PC-3 (cell line): ENCODE results near the gene LHX8.

ENCODE experiments used
- CTCF ChIP-seq: fragments of 300-600 bp; sonication (generic); conservative IDR thresholded peaks from 2 replicates; pipeline ENCODE4 v1.5.1; 2017; ENCODE audit warnings: antibody characterized with exemption, low read depth, mild to moderate bottlenecking, low read length
- EZH2 ChIP-seq: fragments of 300-600 bp; sonication (generic); IDR thresholded peaks from one replicate; pipeline ENCODE4 v1.6.1; 2017; ENCODE audit warnings: antibody characterized with exemption, mild to moderate bottlenecking, low read length; ENCODE audit not compliant: unreplicated experiment
- EZH2phosphoT487 ChIP-seq: fragments of 300-600 bp; sonication (generic); IDR thresholded peaks from 2 replicates; pipeline ENCODE4 v1.6.1; 2018; ENCODE audit warnings: mild to moderate bottlenecking, antibody characterized with exemption, low read length, borderline replicate concordance

GRCh38 chr1:75170011-75170410 is 35.8 kb downstream of the LHX8 start:
- no peak for TF ChIP-seq CTCF
- no peak for TF ChIP-seq EZH2
- no peak for TF ChIP-seq EZH2phosphoT487
